ENCODE measurements around the gene FBXO28. TPM values are rescaled to one million over a fixed set of nuclear protein-coding genes. Genes with fewer than 3 reads are reported as not detected.

Gene FBXO28
- polyA plus RNA-seq, 1 of the 3 experiments (the other 2 are of a cell fraction), result 8.1 TPM

DNA sequence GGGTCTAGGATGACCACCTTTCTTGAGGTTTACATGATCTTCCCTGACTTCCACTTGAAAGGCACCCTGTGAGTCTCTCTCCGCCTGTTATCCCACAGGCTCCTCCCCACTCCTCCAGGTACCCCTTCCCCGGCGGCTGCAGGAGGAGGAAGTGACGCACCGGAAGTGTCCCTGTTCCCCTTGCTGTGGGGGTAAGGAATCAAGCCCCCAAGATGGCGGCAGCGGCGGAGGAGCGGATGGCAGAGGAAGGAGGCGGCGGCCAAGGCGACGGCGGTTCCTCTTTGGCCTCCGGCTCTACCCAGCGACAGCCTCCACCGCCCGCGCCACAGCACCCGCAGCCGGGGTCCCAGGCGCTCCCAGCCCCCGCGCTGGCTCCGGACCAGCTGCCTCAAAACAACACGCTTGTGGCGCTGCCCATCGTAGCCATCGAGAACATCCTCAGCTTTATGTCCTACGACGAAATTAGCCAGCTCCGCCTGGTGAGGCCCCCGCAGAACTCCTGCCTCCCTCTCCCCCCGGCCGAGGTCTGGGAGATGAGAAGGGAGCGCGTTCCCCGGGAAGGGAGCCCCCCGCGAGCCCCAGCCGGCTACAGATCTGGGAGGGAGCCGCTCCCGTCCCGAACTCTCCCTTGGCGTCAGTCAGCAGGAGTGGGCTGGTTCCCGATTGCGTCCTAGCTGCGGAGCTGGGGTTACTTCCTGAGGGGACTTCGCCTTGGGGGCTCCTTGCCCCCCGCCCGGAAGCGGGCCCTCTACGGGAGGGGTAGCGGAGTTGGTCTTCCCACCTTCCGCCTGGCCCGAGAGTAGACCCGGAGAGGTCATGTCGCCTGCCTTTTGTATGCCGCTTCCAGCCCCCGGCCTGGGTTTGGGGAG is at the start of gene FBXO28 (continued):
- TF ChIP-seq USF2 (IDR thresholded peaks at IDR 0.05; ENCODE audit: borderline replicate concordance, low read depth, low read length), result no peak
- TF ChIP-seq RCOR1 (IDR thresholded peaks at IDR 0.05; ENCODE audit: low read length), result no peak
- TF ChIP-seq EP300 (IDR thresholded peaks at IDR 0.05; ENCODE audit: borderline replicate concordance in 1 of 2, low read depth in 1 of 2, low read length in 1 of 2), result no peak
- TF ChIP-seq NFIC (IDR thresholded peaks at IDR 0.05; ENCODE audit: borderline replicate concordance), result no peak
- no peak; the same call in 1 of the 2 replicates for TF ChIP-seq ELF1 (IDR thresholded peaks at IDR 0.05)
- TF ChIP-seq JUND (IDR thresholded peaks at IDR 0.05), result no peak
- no peak for TF ChIP-seq RFX5 (IDR thresholded peaks at IDR 0.05; ENCODE audit: low read length)
- TF ChIP-seq TAF1 (IDR thresholded peaks at IDR 0.05; ENCODE audit: borderline replicate concordance, low read depth, low read length), result peak; percentile 100
- TF ChIP-seq, protein P1, sequence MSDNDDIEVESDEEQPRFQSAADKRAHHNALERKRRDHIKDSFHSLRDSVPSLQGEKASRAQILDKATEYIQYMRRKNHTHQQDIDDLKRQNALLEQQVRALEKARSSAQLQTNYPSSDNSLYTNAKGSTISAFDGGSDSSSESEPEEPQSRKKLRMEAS (IDR thresholded peaks at IDR 0.05; ENCODE audit: low read depth), result peak; percentile 50; the same call in 1 of the 2 replicates
- TF ChIP-seq SIN3A (IDR thresholded peaks at IDR 0.05; ENCODE audit: borderline replicate concordance, low read depth, low read length), result peak; percentile 82; the same call in 1 of the 2 replicates
- no peak for TF ChIP-seq RAD21 (IDR thresholded peaks at IDR 0.05; ENCODE audit: low read length)
- TF ChIP-seq, protein P2, sequence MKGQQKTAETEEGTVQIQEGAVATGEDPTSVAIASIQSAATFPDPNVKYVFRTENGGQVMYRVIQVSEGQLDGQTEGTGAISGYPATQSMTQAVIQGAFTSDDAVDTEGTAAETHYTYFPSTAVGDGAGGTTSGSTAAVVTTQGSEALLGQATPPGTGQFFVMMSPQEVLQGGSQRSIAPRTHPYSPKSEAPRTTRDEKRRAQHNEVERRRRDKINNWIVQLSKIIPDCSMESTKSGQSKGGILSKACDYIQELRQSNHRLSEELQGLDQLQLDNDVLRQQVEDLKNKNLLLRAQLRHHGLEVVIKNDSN (IDR thresholded peaks at IDR 0.05; ENCODE audit: borderline replicate concordance, low read depth), result no peak

DNA sequence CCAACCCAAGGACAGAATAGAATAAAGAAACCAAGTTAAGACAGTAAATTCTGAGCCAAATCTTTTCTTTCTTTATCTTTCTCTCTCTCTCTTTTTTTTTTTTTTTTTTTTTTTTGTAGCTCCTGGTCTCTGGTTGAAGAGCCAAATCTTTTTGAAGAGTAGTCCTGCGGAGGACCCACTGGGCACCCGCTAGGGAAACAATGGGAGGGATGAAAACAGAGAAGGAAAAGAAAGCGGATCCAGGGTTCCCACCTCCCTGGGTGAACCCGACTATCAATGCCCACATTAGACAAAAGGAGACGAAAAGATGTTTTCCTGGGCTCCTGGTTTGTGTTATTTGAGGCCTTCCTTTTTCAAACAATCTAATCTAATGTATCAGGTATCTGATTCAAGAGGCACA is 49.8 kb upstream of the FBXO28 start:
- Histone ChIP-seq H3K27me3 (ENCODE audit: insufficient read depth) (no peaks in the 10 kb centered on the region), H3K9ac (no peak overlapping the region), H3K9me3 (no peaks in the 10 kb centered on the region), H3K4me2 (no peak overlapping the region), H3K4me1 (ENCODE audit: control insufficient read depth in 1 of 2, insufficient read depth in 2 of 2, low read depth in 1 of 2, low read length in 1 of 2) (peaks cover 0 to 12% of the 10 kb centered on the region in 2 experiments; a peak in 2 of 4 replicates), H3K27ac (ENCODE audit: low read depth in 2 of 2, low read length in 1 of 2) (no peak overlapping the region), H4K20me1 (ENCODE audit: insufficient read depth) (no peaks in the 10 kb centered on the region), H3K79me2 (ENCODE audit: insufficient read depth) (no peaks in the 10 kb centered on the region), H3F3A (replicated peaks; ENCODE audit: insufficient read depth) (peaks cover 6% of the 10 kb centered on the region), H3K9me2 (no peaks in the 10 kb centered on the region), H2AFZ (ENCODE audit: low read depth) (no peak overlapping the region), H3K36me3 (replicated peaks in 1 of 2; ENCODE audit: control insufficient read depth in 1 of 2, insufficient read depth in 2 of 2, low read length in 1 of 2) (no peaks in the 10 kb centered on the region), H3K4me3 (ENCODE audit: low read depth in 2 of 2, low read length in 1 of 2) (no peak overlapping the region)
- TF ChIP-seq GABPA (IDR thresholded peaks at IDR 0.05; ENCODE audit: low read depth) (no peak), NFIC (IDR thresholded peaks at IDR 0.05; ENCODE audit: borderline replicate concordance) (no peak), SIN3A (IDR thresholded peaks at IDR 0.05; ENCODE audit: borderline replicate concordance, low read depth, low read length) (no peak), TCF12 (IDR thresholded peaks at IDR 0.05) (no peak), RFX5 (IDR thresholded peaks at IDR 0.05; ENCODE audit: low read length) (no peak), FOXM1 (IDR thresholded peaks at IDR 0.05; ENCODE audit: low read depth) (no peak), POLR2AphosphoS5 (IDR thresholded peaks at IDR 0.05; ENCODE audit: low read depth, low read length) (no peak), EP300 (IDR thresholded peaks at IDR 0.05; ENCODE audit: borderline replicate concordance in 1 of 2, low read depth in 1 of 2, low read length in 1 of 2) (no peak), YY1 (IDR thresholded peaks at IDR 0.05; ENCODE audit: low read depth) (no peak), RXRA (IDR thresholded peaks at IDR 0.05; ENCODE audit: borderline replicate concordance, low read depth) (no peak), MXI1 (IDR thresholded peaks at IDR 0.05; ENCODE audit: low read depth, low read length) (no peak), SMC3 (IDR thresholded peaks at IDR 0.05; ENCODE audit: low read depth, low read length) (no peak)
- TF ChIP-seq, protein P2 (IDR thresholded peaks at IDR 0.05; ENCODE audit: borderline replicate concordance, low read depth), result no peak
- WGBS (ENCODE audit: low lambda C conversion rate), result 87% methylated on average over 5 of the region's 5 CpGs
- DNase-seq, result no peak
- CTCF ChIA-PET, result interaction anchor here (0.6 to 6.2 kb wide), 2 partner anchors 13 to 17 kb away, joined by 3 to 31 read pairs; no protein-coding TSS in a partner anchor
- POLR2A ChIA-PET, result no interaction called here

Measured in SK-N-SH (cell line).